ENCODE data around the gene NDUFS3.

- TF ChIP-seq CTCF (tag by site-specific recombination; IDR thresholded peaks at IDR 0.05) (no peak), ZNF792 (tag by site-specific recombination; IDR thresholded peaks at IDR 0.05) (no peak), YY1 (tag by site-specific recombination; IDR thresholded peaks at IDR 0.05) (no peak)
Measured at GRCh38 chr11:47609675-47610074, 30.8 kb downstream of the NDUFS3 start.

Measured in HEK293 (cell line).